ENCODE measurements around the gene ATF3. TPM values are rescaled to one million over a fixed set of nuclear protein-coding genes. Genes with fewer than 3 reads are reported as not detected.

ATF3 gene
- total RNA-seq, 4 donors from 2014 or later, result 10.0 to 38.0 (median 17.2) TPM

DNA sequence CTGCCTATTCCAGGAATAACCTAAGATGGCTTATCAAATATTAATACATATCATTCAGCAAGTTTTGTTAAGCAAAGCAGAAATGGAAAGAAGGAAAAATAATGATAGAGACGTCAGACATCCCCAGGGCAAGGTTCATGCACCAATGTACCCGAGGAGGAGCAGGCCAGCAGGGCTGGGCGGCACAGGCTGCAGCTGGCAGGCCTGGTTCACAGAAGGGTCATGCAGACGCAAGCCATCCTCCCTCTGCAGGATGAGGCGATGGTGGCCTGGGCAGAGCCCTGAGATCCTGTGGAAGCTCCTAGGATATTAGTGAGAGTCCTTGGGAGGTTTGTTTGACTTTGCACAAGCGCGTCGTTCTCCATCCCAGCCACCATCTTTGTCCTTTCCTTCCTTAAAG is 61.0 kb downstream of the ATF3 start:
- H3K9me3 ChIP-seq, result no peaks in the 10 kb centered on the region
- TF ChIP-seq POLR2A (IDR thresholded peaks at IDR 0.05) (no peak), CTCF (IDR thresholded peaks at IDR 0.05) (no peak)
- no peak overlapping the region for H3K4me3 ChIP-seq
- DNase-seq, result no peak
- H3K27me3 ChIP-seq, result no peaks in the 10 kb centered on the region
- no peaks in the 10 kb centered on the region for H3K36me3 ChIP-seq
- H3K27ac ChIP-seq, result no peak overlapping the region
- H3K4me1 ChIP-seq, result peaks cover 0 to 17% (median 0%) of the 10 kb centered on the region in 4 donors

GRCh38 chr1:212670301-212670700 is 61.7 kb downstream of the ATF3 start:
- Histone ChIP-seq H3K27ac (no peak overlapping the region), H3K4me3 (no peak overlapping the region)
- no peak for TF ChIP-seq POLR2A (IDR thresholded peaks at IDR 0.05)

More at GRCh38 chr1:212670301-212670700, 61.7 kb downstream of the ATF3 start:
- Histone ChIP-seq H3K4me1 (peaks cover 0 to 17% (median 0%) of the 10 kb centered on the region in 4 donors), H3K27me3 (no peaks in the 10 kb centered on the region), H3K9me3 (no peaks in the 10 kb centered on the region), H3K36me3 (no peaks in the 10 kb centered on the region)
- DNase-seq, result no peak

Other genes with a start within 250 kb of the ATF3 start
- gene PACC1, start 193.9 kb upstream of the ATF3 start, total RNA-seq, result 1 to 10 TPM; 1.6 to 7.4 (median 3.0) TPM
- gene NENF, start 175.8 kb upstream of the ATF3 start, total RNA-seq, result 10 to 100 TPM; 28.2 to 61.9 (median 34.2) TPM
- gene BATF3, start 91.1 kb downstream of the ATF3 start, total RNA-seq, result 1 to 10 TPM in 3 of 4 donors, not detected in 1; 2.1 to 6.6 (median 4.7) TPM
- gene NSL1, start 183.0 kb downstream of the ATF3 start, total RNA-seq, result 10 to 100 TPM; 29.2 to 61.9 (median 39.0) TPM
- 10 to 100 TPM in 2 of 4 donors, 1 to 10 TPM in 2; 5.8 to 22.3 (median 12.8) TPM for gene TATDN3, start 183.1 kb downstream of the ATF3 start, total RNA-seq
- gene SPATA45, start 238.9 kb downstream of the ATF3 start, total RNA-seq, result not detected
- gene FLVCR1, start 249.5 kb downstream of the ATF3 start, total RNA-seq, result 10 to 100 TPM; 19.8 to 83.4 (median 41.5) TPM